T-helper 2 cell treated with Interferon-gamma antibody and Interleukin-4, amounts not matched to agents 100 ng/mL and 5 ng/mL, for 36 hours (primary cell): ENCODE measurements around the gene FALEC. TPM values are rescaled to one million over a fixed set of nuclear protein-coding genes. Genes with fewer than 3 reads are reported as not detected.
"Not testable (repeated sequence)": the region's sequence is repeated elsewhere in the genome, so short reads cannot be mapped to it uniquely, and the experiment has no call there.

Source experiments
- intact Hi-C: fragments of 100-400 bp; cut with micrococcal nuclease; formaldehyde crosslinking; loops from one replicate; pipeline ENCODE4 v1.15.1; 2023
- total RNA-seq: library from RNA; stranded (reverse); gene quantifications from 2 replicates; pipeline ENCODE4 v1.2.3, GENCODE V29; 2022

Gene FALEC
- total RNA-seq, 1 donor from 2014 or later: not detected

DNA sequence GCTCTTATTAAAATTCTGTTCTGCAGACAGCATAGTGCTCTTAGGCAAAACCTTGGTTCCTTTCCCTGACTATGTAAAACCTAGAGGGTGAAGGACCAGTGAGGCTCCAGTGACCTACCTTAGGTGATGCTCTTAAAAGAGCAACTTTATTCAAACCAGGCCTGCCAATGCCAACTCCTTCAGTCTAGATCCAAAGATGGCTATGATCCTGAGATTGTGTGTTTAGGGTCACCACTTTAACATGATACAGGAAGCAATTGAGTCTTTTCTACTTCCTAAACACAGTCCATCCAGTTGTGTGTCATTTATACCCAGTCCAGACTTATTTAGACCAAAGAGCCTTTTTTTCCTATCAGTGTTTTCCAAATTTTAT is 53.0 kb downstream of the FALEC start:
- intact Hi-C loops: loop anchor here (10.0 kb wide), 3 partner anchors 196 to 436 kb away; partner anchors contain the start of genes CTSS, MINDY1, PRUNE1 and RPRD2

GRCh38 chr1:150572918-150573647 is 57.5 kb downstream of the FALEC start:
- intact Hi-C loops: no loop called here

DNA sequence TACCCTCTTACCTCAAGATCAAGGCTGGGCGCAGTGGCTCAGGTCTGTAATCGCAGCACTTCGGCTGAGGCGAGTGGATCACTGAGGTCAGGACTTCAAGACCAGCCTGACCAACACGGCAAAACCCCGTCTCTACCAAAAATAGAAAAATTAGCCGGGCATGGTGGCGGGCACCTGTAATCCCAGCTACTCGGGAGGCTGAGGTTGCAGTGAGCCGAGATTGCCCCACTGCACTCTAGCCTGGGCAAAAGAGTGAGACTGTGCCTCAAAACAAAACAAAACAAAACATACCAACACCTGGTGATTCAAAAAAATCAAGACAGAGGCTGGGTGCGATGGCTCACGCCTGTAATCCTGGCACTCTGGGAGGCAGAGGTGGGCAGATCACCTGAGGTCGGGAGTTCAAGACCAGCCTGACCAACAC is 58.1 kb downstream of the FALEC start:
- intact Hi-C loops: not testable (repeated sequence)

DNA sequence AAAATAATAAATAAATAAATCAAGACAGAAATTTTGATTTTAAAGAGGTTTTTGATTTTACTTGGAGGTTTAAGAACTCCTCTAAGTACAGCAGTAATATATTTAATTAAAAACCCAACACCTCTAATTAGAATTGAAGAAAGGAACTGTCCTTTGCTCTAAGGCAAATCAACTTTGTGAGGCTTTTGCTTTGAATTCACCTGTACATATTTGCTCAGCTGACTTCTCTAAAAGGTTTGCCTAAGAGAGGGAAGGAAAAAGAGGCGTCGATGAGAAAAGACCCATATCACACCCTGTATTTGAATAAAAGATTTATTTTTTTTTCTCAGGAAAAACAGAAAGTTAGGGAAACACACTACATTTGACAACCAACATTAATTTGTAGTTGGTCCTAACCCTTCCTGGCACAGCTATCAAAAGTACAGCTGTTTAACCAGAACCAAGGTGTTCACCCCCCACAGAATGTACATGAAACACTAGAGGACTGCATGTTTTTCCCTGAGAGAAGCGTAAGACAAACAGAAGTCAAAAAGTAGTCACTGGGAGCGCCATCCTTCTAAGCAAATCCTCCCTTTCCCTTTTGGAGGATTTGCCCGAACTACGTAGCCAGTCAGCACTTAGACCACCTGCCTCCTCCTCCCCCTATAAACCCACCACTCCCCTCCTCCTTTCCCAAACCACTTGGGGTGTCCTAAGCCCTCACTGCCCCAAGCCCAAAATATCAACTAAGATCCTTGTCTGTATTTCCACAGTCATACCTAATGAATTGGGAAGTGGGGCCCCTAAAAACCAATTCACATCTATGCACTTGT is 58.9 kb downstream of the FALEC start:
- intact Hi-C loops: no loop called here

GRCh38 chr1:150575072-150575489 is 59.5 kb downstream of the FALEC start:
- intact Hi-C loops: no loop called here

GRCh38 chr1:150575518-150576366 is 60.2 kb downstream of the FALEC start:
- intact Hi-C loops: loop anchor here (2.0 kb wide), 1 partner anchor 45 kb away; no protein-coding TSS in a partner anchor

GRCh38 chr1:150576367-150576711 is 60.8 kb downstream of the FALEC start:
- intact Hi-C loops: loop anchor here (2.0 kb wide), 1 partner anchor 44 kb away; no protein-coding TSS in a partner anchor

- intact Hi-C loops: loop anchor here (2.0 kb wide), 1 partner anchor 44 kb away; no protein-coding TSS in a partner anchor
These were observed 61.4 kb downstream of the FALEC start for GRCh38 chr1:150576794-150577556.

DNA sequence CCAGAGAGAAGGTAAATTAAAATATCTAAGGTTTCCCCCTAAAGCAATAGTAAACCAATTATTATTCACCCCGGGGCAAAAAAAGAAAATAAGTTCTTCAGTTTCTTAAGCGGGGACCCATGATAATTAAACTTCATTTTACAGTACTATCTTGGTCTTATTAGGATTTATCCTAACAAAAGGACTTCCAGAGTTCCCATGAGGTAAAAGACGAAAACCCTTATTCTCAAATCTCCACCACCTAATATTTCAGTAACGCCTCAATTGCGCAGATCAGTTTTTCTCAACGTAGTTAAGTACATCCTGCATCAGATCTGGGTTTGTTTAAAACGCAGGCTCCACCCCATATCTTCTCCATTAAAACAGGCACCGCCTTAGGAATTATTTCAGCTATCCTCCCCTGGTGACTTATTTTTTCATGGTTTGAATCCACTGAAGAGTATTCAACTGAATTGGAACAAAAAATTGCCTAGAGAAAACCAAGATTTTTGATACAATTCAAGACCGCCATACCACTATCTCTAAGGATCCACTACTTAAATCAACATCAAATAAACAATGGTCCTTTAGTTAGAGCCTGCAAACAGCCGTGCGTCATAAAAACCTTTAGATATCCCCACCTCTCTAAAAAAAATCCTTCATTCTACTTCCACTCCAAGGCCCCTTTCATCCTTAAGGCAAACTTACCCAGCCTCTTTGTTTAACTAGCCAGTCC is 62.2 kb downstream of the FALEC start:
- intact Hi-C loops: loop anchor here (2.0 kb wide), 1 partner anchor 43 kb away; no protein-coding TSS in a partner anchor

GRCh38 chr1:150578272-150579109 is 62.9 kb downstream of the FALEC start:
- intact Hi-C loops: loop anchor here (1.0 kb wide), 4 partner anchors 11 to 51 kb away; partner anchors contain the start of gene ENSA

DNA sequence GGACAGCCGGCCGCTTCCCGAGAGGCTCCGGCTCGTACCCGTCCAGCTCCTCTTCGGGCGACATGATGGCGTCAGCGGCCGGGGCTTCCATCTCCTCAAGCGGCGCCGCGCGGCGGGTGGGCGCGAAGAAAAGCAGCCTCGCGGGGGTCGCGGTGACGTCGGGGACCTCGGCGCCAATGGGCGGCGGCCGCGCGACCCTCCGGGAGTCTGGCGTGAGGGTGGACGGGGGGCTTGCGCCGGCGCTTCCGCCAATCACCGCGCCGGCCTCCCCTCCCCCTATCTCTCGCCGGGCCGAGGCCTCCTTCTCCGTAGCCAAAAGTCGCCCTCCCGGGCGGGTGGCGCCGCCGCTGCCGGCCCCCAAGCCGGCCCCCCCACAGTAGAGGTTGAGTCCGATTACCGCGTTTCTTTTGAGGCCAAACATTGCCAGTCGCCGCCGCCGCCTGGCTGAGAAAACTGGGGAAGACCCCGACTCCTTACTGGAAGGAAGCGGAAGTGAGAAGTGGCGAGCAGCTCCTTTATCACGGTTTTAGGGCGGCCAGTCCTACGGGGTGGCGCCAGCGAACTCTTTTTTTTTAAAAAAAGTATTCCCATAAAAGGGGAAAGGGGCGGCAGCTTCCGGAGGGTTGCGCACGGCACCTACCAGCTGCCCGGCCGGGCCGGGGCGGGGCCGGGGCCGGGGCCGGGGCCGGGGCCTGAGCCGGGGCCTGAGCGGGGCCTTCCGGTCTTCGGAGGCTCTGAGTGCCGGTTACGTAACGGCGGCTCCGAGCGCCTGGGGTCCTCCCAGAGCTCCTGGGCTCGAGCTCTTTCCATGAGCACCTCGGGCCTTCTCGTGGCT is 63.8 kb downstream of the FALEC start, which contains the start of gene MCL1:
Gene MCL1 (minus strand): TSS at position 501 of the 835 bp plus-strand sequence. CDS start 80 bp downstream, at position 421.
- intact Hi-C loops: loop anchor here (1.0 kb wide), 4 partner anchors 12 to 50 kb away; partner anchors contain the start of gene ENSA

- intact Hi-C loops: loop anchor here (1.0 kb wide), 4 partner anchors 13 to 49 kb away; partner anchors contain the start of gene ENSA
These were observed 64.5 kb downstream of the FALEC start for GRCh38 chr1:150579945-150580642.

DNA sequence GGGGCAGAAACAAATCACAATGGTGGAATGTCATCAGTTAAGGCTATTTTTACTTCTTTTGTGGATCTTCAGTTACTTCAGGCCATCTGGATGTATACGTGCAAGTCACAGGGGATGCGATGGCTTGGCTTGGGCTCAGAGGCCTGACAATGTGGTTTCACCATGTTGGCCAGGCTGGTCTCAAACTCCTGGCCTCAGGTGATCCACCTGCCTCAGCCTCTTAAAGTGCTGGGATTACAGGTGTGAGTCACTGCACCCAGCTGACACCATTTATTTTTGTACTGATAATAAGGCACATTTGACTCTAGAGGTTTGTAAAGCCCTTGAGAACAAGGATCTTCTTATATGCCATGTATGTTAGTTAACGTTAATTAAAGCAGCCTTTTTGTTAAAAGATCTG is 65.4 kb downstream of the FALEC start:
- intact Hi-C loops: not testable (repeated sequence)

DNA sequence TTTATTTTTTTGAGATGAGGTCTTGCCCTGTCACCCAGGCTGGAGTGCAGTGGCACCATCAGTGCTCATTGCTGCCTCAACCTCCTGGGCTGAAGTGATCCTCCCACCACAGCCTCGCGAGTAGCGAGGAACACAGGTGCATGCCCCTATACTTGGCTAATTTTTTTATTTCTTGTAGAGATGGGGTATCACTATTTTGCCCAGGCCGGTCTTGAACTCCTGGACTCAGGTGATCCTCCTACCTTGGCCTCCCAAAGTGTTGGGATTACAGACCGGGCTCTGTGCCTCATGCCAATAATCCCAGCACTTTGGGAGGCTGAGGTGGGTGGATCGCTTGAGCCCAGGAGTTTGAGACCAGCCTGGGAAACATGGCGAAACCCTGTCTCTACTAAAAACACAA is 65.9 kb downstream of the FALEC start:
- intact Hi-C loops: not testable (repeated sequence)

- intact Hi-C loops: not testable (repeated sequence)
These were observed 66.4 kb downstream of the FALEC start for GRCh38 chr1:150581962-150582361.

GRCh38 chr1:150582371-150582770 is 66.8 kb downstream of the FALEC start:
- intact Hi-C loops: no loop called here
